Small intestine (tissue), 7 donors: Measurements from ENCODE around the gene CDH13. TPM values are rescaled to one million over a fixed set of nuclear protein-coding genes. Genes with fewer than 3 reads are reported as not detected.

ENCODE experiments used
- DNase-seq, 2 donors: peaks; one replicate each; pipeline versions ENCODE4 v3.0.0 to v3.0.0-alpha.2; 2013
- FAIRE-seq: peaks from 2 replicates; lab custom pipeline; 2012; peaks lifted over from hg19 to GRCh38; lab: Jason Lieb, UNC
- H3K27ac ChIP-seq, 3 donors: one replicate each; pipeline ENCODE4 v1.5.1; 2013; ENCODE audit warnings: low read length in 2 of 3, mild to moderate bottlenecking in 2 of 3, control low read depth in 1 of 3, inconsistent platforms in 1 of 3, low read depth in 1 of 3, moderate library complexity in 1 of 3
- H3K27me3 ChIP-seq, 3 donors: one replicate each; pipeline ENCODE4 v1.6.1; 2013; ENCODE audit warnings: low read length in 3 of 3, inconsistent platforms in 1 of 3; ENCODE audit not compliant: control insufficient read depth in 3 of 3, insufficient read depth in 3 of 3
- H3K36me3 ChIP-seq, 3 donors: one replicate each; pipeline ENCODE4 v1.6.1; 2013; ENCODE audit warnings: low read length in 3 of 3, inconsistent platforms in 1 of 3, low read depth in 1 of 3, mild to moderate bottlenecking in 1 of 3, moderate library complexity in 1 of 3; ENCODE audit not compliant: control insufficient read depth in 3 of 3, insufficient read depth in 2 of 3
- H3K4me1 ChIP-seq, 3 donors: one replicate each; pipeline ENCODE4 v1.6.1; 2013; ENCODE audit warnings: low read length in 2 of 3, inconsistent platforms in 1 of 3, low read depth in 1 of 3, mild to moderate bottlenecking in 1 of 3, moderate library complexity in 1 of 3; ENCODE audit not compliant: control insufficient read depth in 3 of 3, insufficient read depth in 2 of 3
- H3K4me3 ChIP-seq, 3 donors: one replicate each; pipeline ENCODE4 v1.5.1; 2013; ENCODE audit warnings: low read length in 3 of 3, control low read depth in 1 of 3, inconsistent platforms in 1 of 3, low read depth in 1 of 3, mild to moderate bottlenecking in 1 of 3, moderate library complexity in 1 of 3
- H3K9me3 ChIP-seq, 2 donors: one replicate each; pipeline ENCODE4 v1.6.1; 2013; ENCODE audit warnings: low read depth in 1 of 2, low read length in 1 of 2; ENCODE audit not compliant: control insufficient read depth in 2 of 2, insufficient read depth in 1 of 2
- WGBS, 3 donors: extraction: QIAGEN DNeasy Blood & Tissue Kit; methylation state at CpG; one replicate each; pipeline ENCODE4 v1.1.7; 2013; 5-methylcytosine and 5-hydroxymethylcytosine counted together
- polyA plus RNA-seq, 4 donors: library from polyadenylated mRNA; stranded (reverse) in 3 of 4; unstranded in 1 of 4; fragments of 200-250 nt in 3 of 4; fragments of 120-200 nt in 1 of 4; gene quantifications; one replicate each; pipeline versions ENCODE4 v1.2.1 to v1.2.3, GENCODE V29; 2013
- donor health status: healthy with polysubstance abuse.
- donor health status: control.
- donor health status: control.
- donor health status: Bipolar disorder and iron deficiency.
- donor health status: healthy.

The CDH13 gene
- polyA plus RNA-seq, 4 donors, result 0.27 to 15.0 (median 2.9) TPM; not detected in 1

DNA sequence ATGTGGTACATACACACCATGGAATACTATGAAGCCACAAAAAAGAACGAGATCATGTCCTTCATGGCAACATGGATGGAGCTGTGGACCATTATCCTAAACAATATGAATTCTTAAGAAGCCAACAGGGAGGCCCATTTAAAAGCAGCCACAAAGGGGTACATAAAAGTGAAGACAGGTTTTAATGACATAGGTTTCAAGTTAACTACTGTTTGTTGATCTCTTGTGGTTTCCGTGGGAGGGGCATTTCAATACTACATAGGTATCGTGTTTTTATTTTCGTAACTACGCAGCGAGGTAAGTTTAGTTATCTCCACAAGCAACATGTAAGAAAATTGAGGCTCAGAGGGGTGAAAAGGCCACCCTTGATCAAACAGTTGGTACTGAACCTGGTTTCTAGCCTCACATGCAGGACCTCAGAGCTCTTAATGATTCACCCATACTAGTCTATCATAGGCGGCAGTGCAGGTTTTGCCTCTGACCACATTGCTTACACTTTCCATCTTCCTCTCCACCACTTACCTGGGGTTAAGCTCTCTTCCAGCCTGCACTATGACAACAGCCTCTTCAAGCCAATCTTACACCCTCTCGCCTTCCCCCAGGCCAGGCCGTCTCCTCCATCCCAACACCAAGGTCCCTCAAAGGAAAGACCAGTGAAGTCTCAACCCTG, 646.9 kb downstream of the CDH13 start:
- no peak for DNase-seq
- Histone ChIP-seq H3K36me3 (no peaks in the 10 kb centered on the region), H3K9me3 (no peaks in the 10 kb centered on the region), H3K4me1 (no peaks in the 10 kb centered on the region), H3K27ac (no peak overlapping the region), H3K27me3 (no peaks in the 10 kb centered on the region), H3K4me3 (no peak overlapping the region)
- no peak for FAIRE-seq
- WGBS, 3 donors, result 90 to 93% (median 92%) methylated on average over 9 of the region's 9 CpGs

DNA sequence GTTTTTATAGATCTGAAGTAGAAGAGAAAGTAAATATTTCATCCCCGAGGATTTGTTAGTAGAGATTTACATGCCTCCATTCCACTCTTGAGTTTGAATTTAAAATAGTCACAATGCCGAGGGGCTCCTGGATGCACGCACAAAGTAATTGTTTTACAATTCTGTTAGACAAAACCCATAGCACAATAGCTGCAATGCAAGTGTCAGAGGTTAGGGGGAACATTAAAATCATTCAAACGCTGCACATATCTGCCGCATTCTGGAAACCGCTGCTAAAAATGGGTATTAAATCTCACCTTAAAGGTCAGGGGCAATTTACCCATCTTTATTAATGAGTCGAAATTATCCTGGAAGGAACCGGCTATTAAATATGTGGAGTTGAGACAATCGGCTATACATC, 652.5 kb downstream of the CDH13 start:
- Histone ChIP-seq H3K36me3 (no peaks in the 10 kb centered on the region), H3K4me3 (no peak overlapping the region), H3K9me3 (no peaks in the 10 kb centered on the region), H3K4me1 (no peaks in the 10 kb centered on the region), H3K27me3 (no peaks in the 10 kb centered on the region), H3K27ac (no peak overlapping the region)
- DNase-seq, result no peak
- FAIRE-seq, result no peak
- 79 to 86% (median 81%) methylated on average over 9 of the region's 9 CpGs for WGBS, 3 donors

DNA sequence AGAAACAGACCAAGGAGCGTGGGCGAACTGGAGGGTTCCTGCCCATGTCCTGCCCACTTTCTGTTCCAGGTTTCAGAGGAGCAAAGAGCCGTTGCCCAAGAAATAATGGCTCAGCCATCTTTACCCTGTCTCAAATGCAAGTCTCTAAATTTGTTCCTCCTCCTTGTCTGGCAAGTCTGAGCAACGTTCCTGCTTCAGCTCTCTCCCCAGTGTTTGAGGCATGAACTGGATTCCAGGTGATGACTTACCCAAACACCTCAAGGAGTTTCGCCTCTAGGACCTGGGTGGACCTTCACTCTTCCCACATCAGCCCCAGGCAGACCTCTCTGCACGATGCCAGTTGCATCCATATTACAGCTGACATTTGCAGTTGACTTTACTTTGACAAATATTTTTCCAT, 659.2 kb downstream of the CDH13 start:
- no peaks in the 10 kb centered on the region for H3K36me3 ChIP-seq
- no peaks in the 10 kb centered on the region for H3K4me1 ChIP-seq
- H3K27ac ChIP-seq, result no peak overlapping the region
- no peaks in the 10 kb centered on the region for H3K27me3 ChIP-seq
- DNase-seq (no peak), FAIRE-seq (no peak)
- H3K4me3 ChIP-seq, result no peak overlapping the region
- 72 to 83% (median 79%) methylated on average over 6 of the region's 6 CpGs for WGBS, 3 donors
- no peaks in the 10 kb centered on the region for H3K9me3 ChIP-seq

DNA sequence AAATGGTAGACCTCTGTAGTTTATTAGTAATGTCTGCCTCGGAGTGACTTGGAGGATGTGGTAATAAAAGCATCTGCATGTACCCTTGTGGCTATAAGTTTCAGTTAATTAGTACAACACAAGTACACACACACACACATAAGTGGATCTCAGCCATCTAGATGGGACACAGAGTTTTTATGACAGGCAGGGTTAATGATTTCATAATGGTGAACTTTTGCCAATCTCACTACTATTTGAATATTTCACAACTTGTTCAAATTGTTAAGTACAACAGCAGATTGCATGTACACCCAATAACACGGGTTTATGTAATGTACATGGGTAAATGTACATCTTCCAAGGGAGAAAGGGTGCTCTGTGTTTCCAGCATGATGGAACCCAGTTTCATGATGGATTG, 669.7 kb downstream of the CDH13 start:
- H3K36me3 ChIP-seq, result no peaks in the 10 kb centered on the region
- no peak overlapping the region for H3K27ac ChIP-seq
- no peaks in the 10 kb centered on the region for H3K4me1 ChIP-seq
- no peaks in the 10 kb centered on the region for H3K27me3 ChIP-seq
- FAIRE-seq (no peak), DNase-seq (peak in 1 of 2 donors; percentile 23)
- WGBS, 3 donors, result 19 to 61% (median 34%) methylated on average over 2 of the region's 2 CpGs
- no peaks in the 10 kb centered on the region for H3K9me3 ChIP-seq
- H3K4me3 ChIP-seq, result no peak overlapping the region

DNA sequence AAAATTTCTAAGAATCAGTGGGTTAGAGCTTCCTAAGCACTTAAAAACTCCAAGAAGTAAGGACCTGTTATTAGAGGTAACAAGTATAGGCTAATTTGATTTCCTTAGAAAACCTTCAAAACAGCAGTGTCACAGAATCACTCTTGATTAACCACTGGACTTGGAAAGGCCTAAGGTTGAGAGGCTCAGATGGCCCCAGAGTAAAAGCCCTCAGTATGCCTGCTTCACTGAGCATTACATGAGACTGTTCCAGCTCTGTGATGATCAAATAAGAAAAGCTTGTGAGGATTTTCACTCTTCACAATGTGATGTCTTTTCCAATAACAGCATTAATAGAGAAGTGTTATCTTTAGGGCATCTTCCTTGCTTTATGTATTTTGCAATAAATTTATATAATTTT, 671.8 kb downstream of the CDH13 start:
- DNase-seq, result no peak
- Histone ChIP-seq H3K9me3 (no peaks in the 10 kb centered on the region), H3K27ac (no peak overlapping the region), H3K4me1 (no peaks in the 10 kb centered on the region), H3K4me3 (no peak overlapping the region), H3K36me3 (no peaks in the 10 kb centered on the region), H3K27me3 (no peaks in the 10 kb centered on the region)
- no peak for FAIRE-seq

DNA sequence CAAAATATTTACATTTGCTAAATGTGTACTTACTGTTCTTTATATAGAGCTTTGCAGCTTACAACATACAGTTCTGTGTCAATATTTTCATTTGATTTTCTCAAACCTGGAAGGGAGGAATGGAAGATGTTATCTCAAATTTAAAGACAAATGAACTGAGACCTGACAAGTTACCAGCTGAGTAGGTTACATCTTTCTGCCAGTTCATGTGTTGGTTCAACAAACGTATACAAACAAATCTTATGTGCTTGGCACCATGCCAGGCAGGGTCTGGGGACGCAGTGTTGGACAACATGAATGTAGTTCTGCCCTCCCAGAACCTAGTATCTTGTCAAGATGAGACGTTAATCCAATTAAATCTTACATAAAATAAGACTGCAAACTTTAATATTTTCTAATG, 673.6 kb downstream of the CDH13 start:
- FAIRE-seq (no peak), DNase-seq (no peak)
- Histone ChIP-seq H3K4me1 (no peaks in the 10 kb centered on the region), H3K36me3 (no peaks in the 10 kb centered on the region), H3K9me3 (no peaks in the 10 kb centered on the region), H3K27ac (no peak overlapping the region), H3K4me3 (no peak overlapping the region), H3K27me3 (no peaks in the 10 kb centered on the region)
- WGBS, 3 donors, result 37 to 46% (median 37%) methylated on average over 3 of the region's 3 CpGs

DNA sequence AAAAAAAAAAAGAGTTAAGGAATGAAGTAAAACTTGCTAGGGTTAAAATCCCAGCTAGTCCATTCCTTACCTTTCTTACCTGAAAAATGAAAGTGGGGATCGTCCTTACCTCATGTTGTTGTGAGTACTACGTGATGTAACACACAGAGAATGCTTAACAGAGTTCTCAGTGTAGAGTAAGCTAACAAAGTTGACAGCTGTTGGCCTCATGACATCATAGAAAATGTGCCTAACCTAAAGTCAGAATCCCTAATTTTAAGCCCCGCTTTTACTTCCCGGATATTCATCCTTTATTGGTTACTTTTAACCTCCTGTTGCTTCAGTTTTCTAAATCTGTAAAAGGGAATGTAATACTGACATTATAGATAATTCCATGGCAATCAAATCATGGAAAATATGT, 675.2 kb downstream of the CDH13 start:
- Histone ChIP-seq H3K36me3 (no peaks in the 10 kb centered on the region), H3K4me1 (no peaks in the 10 kb centered on the region), H3K27ac (no peak overlapping the region), H3K9me3 (no peaks in the 10 kb centered on the region), H3K4me3 (no peak overlapping the region), H3K27me3 (peaks cover 0 to 3% (median 0%) of the 10 kb centered on the region in 3 donors)
- DNase-seq (no peak), FAIRE-seq (no peak)
- 41 to 58% (median 52%) methylated on average over 4 of the region's 4 CpGs for WGBS, 3 donors

DNA sequence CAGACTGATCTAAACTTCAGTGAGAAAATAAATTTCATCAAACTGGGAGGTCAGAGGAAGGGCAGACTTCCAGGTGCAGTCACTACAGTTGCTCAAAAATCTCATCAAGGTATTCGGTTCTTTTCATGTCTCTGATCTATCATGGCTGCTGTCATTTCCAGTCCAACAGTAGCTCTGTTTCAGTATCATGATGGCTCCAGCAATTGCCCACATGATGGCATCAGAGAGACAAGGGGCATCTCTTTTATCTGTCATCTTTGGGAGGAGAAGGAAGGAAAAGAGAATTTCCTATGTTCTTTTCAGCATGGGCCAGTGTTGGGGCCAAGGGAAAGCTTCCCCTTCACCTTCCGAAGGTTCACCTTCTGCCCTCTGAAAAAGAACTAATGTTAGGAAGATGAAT, 676.1 kb downstream of the CDH13 start:
- DNase-seq, result no peak
- FAIRE-seq, result no peak
- Histone ChIP-seq H3K27me3 (peaks cover 0 to 3% (median 0%) of the 10 kb centered on the region in 3 donors), H3K4me1 (no peaks in the 10 kb centered on the region), H3K4me3 (no peak overlapping the region), H3K27ac (no peak overlapping the region), H3K9me3 (no peaks in the 10 kb centered on the region), H3K36me3 (no peaks in the 10 kb centered on the region)
- 72 to 84% (median 83%) methylated on average over 2 of the region's 2 CpGs for WGBS, 3 donors

DNA sequence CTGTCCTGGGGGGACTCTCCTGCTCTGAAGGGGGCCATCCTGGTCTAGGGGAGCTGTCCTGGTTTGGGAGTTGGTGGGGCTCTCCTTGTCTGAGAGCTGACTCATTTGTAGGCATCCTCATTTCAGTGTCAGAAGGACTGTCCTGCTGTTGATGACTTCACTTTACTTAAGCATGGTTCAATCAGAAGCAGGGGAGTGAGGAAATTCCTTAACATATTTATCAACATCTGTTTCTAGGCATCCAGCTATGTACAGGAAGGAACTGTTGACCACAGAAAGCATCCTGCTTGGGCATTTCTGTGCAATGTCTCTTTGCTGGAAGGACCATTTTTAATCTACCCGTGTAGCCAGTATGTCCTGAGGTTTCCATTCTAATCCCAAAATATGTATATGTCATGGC, 678.3 kb downstream of the CDH13 start:
- no peaks in the 10 kb centered on the region for H3K9me3 ChIP-seq
- 47 to 70% (median 63%) methylated on average over 1 of the region's 1 CpG for WGBS, 3 donors
- DNase-seq (no peak), FAIRE-seq (no peak)
- no peak overlapping the region for H3K27ac ChIP-seq
- H3K27me3 ChIP-seq, result peaks cover 0 to 3% (median 0%) of the 10 kb centered on the region in 3 donors
- no peak overlapping the region for H3K4me3 ChIP-seq
- H3K36me3 ChIP-seq, result no peaks in the 10 kb centered on the region
- H3K4me1 ChIP-seq, result no peaks in the 10 kb centered on the region
